HG03095 (cell line): ENCODE results near the gene CHD5.

Experiments used
- ATAC-seq: cut with Tn5 transposase; IDR thresholded peaks from one replicate; pipeline ENCODE4 v1.9.1; 2021; ENCODE audit warnings: moderate library complexity; ENCODE audit not compliant: unreplicated experiment

Gene CHD5

DNA sequence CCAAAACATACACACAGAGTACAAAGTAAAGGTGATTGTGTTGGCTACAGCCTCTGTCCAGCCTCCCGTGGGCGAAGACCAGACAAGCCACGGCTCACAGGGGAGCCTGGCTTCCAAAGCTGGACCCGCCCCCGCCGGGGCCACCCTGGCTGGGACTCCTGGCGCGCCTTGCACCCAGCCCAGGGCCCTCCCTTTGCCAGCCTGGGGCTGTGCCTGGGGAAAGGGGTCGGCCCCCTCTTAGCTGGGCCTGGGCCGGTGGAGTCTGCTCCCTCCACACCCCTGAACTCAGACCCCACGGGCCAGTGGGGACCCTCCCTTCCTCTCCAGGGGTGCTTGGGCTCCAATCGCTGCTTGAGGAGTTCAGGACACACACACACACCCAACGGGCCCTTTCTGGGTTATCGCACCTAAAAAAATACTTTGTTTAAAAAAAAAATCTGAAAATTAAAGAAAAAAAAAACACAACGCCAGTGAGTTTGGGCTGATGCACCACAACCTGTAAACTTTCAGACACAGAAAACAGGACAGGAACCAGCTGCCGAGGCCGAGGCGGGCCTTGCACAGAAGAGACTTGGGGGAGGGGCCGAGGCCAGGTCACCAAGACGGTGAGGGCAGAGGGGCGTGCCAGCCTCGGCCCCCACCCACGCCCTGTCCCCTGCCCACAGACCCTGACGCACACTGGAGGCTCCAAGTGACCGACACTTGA lies 78.1 kb downstream of the CHD5 start:
- no peak for ATAC-seq

GRCh38 chr1:6100861-6101783 lies 79.0 kb downstream of the CHD5 start:
- ATAC-seq = no peak

DNA sequence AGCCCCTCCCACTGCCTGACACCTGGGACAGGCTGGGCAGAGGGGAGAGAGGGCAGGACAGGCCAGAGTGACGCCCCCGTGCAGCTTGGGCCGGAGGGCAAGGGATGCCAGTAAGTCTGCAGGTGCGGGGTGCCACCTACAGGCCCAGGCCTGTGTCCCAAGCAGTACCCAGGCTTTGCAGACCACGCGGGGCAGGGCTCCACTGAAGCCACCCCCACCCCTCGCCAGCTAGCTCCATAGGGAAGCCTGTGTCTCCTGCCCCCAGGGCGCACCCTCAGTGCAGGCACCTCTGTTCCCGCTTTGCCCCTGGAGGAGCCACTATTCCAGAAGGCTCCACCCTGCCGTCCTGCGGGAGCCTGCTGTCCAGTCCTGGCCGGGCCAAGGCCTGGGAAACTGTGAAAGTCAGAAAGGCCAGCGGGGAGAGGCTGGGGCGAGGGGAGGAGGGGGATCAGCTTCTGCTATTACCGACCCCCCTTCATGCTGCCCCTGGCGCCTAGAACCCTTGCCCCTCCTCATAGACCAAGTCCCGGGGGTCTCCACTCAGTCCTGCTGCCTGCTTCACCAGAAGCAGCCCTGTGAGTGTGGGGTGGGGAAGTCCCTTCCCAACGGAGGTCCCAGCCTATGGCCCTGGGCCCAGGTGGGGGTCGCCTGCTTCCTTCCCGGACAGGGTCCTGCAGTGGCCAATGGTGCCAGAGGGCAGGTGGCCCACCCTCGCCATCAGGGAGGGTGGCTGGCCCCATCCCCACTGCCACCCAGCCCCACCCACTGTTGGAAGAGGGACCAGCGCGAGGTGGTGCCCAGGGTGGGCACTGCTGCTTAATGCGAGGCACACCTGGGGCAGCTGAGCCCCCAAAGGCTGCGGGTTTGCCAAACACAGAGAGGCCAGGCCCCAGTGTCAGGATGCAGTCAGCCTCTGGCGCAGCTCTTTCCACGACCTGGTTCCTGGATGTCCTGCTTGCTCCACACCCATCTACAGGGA lies 80.0 kb downstream of the CHD5 start:
- no peak for ATAC-seq

DNA sequence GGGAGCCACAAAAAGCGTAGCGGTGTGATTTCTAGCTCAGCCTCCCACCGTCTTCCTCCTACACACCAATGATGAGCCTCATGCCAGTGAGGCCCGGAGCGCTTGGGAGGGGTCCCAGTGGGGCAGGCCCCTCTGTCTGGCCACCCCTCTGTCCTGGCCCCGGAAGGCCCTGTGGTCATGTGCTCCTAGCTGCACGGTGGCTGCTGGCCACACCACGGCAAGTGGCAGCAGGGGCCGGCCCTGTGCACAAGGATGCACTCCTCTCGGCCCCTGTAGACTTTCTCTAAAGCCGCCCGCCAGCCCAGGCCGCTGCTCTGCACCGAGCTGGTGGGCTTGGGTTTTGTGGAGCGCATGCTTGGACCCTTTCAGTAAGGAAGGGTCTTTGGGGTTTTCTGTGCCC lies 80.8 kb downstream of the CHD5 start:
- ATAC-seq = no peak

DNA sequence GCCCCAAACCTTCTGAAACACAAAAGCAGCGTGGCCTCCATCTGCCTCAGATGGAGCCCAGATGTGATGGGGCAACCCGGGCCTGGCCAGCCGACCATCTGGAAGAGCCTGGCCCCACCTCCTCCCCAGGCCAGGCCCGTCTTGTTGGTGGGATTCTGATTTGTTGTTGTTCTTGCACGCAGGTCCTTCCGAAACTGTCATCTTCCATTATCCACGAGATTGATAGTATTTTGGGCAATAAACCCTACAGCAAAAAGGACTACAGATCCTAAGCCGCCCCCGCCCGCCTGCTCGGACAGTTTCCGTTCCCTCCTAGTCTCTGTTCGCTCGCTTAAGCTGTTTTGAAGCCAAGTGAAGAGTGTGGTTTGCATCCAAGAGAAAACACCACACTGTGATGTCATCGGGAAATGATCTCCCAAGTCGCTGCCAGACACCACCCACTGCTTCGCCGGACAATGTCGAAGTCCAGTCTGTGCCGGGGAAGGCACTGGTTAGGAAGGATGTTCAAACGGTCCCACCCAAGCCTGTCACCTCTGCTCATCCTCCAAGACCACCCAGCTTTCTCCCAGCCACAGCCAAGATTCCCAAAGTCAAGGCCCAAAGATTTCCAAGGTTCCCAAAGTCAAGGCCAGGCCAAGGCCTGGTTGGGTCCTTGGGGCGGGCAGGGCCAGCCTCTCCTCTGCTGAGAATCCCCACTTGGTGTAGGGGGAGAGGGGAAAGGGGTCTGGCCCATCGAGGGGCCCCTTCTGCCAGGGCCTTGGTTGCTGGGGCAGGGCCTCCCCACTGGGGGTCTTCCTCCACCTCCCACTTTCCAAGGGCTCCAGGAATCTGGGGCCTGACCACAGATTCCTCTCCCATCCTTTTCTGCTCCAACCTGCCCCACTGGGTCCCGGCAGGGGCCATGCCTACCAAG lies 81.6 kb downstream of the CHD5 start:
- no peak for ATAC-seq

DNA sequence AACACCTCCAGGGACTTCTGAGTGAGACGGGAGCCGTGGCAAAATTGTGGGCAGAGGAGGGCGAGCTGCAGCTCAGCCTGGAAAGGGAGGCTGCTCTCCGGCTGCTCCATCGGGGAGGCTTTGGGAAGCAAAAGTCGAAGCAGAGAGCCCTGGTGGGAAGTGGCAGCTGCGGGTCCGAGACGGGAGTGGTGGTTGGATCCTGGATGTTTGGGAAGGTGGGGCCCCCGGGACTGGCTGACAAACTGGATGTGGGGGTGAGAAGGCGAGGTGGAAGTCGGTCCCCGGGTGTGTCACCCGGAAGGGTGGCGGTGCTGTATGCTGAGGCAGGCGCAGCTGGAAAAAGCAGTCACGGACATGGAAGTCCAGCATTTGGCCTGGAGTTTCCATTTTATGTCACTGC lies 82.3 kb downstream of the CHD5 start:
- no peak for ATAC-seq

DNA sequence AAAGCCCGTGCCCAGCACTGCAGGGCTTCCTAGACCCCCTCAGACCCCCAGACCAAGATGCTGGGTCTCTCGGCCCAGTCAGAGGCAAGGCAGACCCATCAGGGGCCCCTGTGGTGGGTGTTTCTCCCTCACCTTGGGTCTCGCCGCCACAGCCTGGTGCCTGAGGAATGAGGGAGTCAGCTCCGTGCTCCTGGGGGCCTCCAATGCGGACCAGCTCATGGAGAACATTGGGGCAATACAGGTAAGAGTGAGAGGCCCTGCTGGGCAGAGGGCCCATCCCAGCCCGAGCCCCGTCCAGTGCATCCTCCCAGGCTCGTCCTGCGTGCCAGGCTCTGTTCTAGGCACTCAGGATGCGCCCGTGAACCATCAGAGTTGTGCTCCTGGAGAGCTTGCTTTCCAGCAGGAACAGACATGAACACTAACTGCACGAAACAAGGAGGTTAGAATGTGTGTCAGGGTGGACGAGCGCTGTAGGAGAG lies 83.0 kb downstream of the CHD5 start:
- ATAC-seq = no peak

DNA sequence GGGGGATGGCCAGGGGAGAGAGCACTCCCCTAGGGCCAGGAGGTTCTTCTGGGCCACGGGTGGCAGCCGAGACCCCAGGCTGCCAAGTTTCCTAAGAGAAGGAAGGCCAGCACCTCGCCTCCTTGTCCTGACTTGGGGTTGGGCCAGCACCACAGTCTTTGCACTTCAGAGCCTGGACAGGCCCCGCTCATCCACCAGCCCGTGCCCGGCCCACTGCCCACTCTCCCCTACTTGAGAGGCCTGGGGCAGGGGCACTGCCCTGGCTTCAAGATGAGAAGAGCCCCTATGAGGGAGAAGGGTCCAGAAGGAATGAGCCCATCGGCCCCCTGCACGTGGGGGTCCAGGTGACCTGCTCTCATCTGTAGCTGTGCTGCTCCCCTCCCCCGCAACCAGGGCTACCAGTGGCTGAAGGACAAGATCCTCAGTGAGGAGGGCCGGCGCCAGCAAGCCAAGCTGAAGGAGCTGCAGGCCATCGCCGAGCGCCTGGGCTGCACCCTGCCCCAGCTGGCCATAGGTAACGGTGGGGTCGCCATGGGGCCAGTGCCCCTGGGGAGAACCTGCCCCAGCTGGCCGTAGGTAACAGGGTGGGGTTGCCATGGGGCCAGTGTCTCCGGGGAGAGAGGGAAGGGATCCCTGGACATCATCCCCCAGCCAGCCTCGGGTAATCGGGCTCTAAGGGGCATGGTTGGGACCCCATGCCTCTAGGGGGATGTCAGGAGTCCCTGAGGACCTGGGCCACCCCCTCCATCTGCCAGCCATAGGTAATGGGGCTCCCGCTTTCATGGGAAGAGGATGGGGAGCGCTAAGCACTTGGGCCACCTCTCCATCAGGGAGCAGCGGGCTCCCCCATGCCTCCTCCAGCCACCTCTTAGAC lies 83.6 kb downstream of the CHD5 start:
- no peak for ATAC-seq

DNA sequence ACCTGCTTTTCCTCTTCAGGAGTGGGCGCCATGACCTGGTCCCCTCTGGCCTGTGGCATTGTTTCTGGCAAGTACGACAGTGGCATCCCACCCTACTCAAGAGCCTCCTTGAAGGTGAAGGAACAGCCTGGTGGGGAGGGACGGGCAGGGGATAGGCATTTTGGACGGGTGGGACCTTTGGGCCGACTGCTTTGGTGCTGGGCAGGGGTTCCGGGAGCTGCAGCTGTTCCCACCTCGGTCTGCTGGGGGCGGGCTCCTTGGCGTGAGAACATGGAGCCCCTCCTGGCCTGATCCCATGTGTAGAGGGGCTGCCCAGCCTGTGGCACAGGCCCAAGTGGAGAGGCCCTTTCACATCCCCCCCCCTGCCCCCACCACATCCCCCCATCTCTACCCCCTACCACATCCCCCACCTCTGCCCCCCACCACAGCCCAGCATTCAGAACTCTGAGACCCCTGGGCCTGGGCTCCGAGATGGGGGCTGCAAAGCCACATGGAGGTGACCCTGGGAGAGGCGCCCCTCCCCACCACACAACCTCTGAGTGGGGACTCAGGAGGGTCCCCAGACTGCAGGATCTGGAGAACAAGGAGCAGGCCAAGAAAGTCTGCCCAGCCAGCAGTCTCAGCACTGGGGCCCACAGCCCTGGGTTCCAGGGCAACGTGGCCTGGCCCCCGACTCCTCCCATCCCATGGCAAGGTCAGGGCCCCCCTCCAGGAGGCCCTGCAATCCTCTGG lies 84.4 kb downstream of the CHD5 start:
- no peak for ATAC-seq

DNA sequence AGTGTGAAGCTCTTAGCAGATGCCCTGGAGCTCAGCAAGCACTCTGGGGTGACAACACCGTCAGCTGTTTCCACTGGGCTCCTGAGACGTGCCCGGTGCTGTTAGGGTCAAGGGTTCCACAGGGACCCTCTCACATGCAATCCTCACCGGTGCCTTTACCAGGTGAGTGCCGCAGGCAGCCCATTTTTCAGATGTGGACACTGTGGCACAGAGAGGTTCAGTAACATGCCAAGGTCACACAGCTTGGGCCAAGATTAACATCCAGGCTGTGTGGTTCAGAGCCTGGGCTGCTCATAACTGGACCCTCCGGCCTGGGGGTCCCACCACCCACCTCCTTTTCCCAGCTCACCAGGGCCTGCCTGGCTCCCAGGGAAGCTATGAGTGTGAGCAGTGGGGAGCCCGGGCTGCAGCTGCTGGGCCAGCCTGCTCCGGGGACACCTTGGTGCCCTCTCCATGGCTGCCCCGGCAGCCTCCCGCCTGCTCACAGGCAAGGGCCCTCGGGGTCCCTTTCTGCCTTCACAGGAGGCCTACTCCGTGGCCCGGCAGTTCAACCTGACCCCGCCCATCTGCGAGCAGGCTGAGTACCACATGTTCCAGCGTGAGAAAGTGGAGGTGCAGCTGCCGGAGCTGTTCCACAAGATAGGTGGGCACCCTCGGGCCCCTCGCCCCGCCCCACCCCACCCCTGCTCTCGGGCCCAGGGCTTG lies 85.2 kb downstream of the CHD5 start:
- no peak for ATAC-seq

DNA sequence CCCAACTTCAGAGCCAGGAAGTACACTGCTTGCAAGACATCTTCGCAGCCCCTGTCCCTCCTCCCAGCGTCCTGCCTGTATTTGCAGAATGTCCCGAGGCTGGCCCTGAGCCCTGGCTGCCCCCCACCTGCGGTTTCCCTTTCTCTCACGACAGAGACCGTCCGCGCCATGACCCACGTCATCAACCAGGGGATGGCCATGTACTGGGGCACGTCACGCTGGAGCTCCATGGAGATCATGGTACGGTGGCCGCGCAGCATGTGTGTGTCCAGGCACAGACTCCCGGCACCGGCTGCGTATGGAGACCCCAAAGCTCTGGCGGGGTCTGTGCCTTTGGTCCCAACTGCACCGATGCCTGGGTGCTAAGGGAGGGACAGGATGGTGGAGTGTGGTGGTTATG lies 85.9 kb downstream of the CHD5 start:
- no peak for ATAC-seq

- ATAC-seq = no peak
Observed at GRCh38 chr1:6093611-6094010, 86.5 kb downstream of the CHD5 start.

DNA sequence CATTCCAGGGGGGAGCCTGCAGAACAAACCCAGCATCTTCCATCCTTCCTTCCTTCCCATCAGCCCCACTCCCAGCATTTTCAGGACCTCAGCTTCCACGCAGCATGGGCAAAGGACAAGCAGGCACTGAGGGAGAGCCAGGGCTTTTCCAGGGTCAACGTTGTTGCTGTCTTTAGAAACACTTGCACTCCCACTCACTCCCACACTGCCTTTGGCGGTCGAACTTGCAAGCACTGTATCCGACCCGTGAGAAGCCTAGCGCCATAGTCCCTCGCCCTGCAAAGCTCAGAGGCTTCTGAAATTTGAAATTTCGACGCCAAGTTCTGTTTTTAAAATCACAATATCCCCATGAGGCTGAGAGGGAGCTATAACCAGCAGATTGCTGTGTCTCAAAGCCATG lies 87.0 kb downstream of the CHD5 start:
- no peak for ATAC-seq

DNA sequence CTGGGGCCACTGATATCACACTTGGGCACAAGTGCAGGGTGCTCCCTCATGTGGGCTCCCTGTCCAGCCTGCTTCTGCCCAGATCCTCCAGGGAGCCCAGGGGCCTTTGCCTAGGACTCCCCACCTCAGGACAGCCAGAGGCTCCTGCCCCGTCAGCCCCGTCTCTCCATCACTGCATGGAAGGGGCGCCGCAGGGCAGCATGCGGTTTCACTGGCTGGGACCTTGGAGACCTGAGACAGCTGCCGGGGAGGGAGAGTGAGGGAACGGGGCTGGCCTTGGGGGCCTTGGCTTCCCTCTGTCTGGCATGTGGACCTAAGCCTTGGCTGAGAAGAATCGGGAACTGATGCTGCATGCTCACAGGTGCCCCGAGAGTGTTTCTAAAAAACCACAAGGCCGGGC lies 87.9 kb downstream of the CHD5 start:
- no peak for ATAC-seq

GRCh38 chr1:6091823-6092109 lies 88.4 kb downstream of the CHD5 start:
- ATAC-seq = no peak

DNA sequence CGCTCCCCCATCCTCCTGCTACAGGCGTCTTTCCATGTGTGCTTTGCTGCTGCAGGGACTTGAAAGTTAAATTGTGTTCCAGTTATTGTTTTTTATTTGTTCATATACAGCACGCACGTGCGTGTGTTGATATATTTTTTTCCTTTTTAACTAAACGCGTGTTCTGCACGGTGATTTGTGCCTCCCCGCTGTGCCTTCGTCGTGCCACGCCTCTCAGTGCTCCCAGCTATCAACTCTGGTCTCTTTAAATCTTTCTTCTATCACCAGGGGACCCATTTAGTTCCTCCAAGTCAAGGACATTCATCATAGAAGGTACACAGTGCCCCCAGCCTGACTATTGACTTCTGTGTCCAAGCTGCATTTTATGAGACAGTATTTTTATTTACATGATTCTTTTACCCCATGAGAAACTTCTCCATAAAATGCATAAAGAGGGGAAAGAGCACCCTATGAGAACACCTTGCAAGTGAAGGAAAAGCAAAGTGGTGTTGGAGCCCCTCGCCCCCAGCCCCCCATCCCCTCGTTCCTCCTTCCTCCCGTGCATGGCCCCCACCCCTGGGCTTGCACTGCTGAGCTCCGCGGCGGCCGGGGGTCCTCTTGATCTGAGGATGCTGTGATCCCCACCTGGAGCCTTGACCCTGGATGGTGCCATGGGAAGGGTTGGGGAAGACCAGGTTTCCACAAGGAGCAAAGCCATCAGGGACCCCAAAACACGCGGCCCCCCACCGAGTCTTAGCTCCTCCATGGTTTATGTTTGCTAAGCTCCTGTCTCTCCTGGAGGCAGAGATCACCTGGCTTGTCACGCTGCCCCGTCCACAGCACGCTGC lies 88.9 kb downstream of the CHD5 start:
- ATAC-seq = no peak

GRCh38 chr1:6090288-6090687 lies 89.8 kb downstream of the CHD5 start:
- ATAC-seq = no peak
